Urothelium cell line (cell line): ENCODE data around the gene ATP5F1D.

Source experiments
- DNase-seq: peaks from one replicate; pipeline ENCODE4 v3.0.0; 2011; ENCODE audit warnings: low spot score, mixed read lengths
- FAIRE-seq: peaks from 2 replicates; lab custom pipeline; 2011; peaks lifted over from hg19 to GRCh38; lab: Jason Lieb, UNC

ATP5F1D gene

DNA sequence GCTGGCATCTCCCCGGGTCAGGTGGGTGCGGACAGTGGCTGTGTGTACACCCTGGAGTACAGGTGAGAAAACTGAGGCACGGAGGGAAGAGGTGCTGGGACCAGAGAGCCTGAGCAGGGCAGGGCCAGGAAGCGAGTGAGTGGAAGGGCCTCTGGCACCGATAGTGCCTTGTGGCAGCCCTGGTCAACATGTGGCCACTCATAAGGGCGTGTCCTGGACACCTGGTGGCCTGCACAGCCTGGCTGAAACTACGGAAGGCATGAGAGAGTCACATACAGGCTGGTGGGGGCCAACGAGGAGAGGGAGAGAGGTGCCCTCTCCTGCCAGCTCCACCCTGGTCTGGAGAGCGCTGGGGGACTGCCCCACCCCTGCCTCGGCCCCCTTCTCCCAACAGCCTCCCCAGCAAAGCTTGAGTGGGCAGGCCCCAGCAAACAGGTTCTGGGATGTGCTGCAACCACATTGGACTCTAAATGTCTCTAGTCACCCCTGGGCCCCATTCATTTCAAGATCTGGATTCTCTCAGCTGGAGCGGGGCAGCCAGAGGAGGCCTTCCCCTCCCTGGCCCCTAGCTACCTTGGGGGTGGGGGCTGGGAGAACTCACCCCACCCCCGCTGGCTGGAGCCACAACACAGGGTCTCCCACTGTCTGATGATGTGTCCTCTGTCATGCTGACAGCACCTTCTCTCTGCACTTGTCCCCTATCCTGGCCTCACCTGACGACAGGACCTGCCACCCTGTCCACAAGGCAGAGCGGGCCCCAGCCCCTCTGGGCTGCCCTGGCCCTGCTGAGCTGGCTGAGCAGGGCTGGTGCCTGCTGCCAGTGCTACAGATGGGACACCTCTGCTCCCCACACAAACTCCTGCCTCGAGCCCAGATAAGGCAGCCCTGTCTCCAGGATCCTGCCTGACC is 9.6 kb upstream of the ATP5F1D start:
- DNase-seq (no peak), FAIRE-seq (no peak)

DNA sequence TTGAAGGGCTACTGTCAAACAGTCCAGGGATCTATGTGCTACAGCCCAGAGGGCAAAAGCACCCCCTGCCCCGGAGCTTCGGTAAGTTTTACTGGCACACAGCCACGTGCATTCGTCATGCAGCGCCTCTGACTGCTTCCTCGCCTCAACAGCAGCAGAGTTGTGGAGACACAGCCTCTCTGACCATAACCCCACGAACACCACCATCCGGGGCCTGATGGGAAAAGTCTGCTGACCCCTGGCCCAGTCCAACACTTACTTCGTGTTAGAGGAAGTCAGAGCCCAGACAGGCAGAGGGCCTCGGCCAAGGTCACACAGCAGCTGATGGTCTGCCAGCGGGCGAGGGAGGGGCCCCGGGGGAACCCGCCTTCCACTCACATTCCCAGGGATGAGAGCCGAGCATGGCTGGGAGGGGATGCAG is 8.9 kb upstream of the ATP5F1D start:
- FAIRE-seq (no peak), DNase-seq (no peak)

DNA sequence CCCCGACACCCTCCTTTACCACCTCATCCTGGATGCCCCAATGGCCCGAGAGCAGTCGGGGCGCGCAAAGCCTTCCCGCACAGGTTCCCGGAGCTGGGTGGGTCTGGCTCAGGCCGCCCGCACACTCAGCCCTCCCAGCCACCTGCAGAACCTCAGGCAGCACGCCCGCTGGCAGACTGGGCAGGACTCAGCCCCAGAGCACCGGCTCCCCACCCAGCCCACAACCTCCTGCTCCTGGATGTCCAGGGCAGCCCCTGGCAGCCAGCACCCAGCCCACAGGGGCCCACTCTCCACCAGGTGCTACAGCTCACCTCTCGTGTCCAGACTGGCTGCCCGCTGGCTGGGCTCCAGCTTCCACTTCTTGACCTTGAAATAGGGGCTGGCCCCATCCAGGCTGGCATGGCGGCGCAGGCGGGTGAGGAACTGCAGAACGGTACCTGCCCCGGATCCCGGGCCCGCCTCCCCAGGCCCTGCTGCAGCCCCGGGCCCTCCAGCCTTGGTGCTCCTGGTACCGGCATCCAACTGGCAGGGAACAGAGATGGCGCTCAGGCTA is 8.4 kb upstream of the ATP5F1D start:
- FAIRE-seq = no peak

DNA sequence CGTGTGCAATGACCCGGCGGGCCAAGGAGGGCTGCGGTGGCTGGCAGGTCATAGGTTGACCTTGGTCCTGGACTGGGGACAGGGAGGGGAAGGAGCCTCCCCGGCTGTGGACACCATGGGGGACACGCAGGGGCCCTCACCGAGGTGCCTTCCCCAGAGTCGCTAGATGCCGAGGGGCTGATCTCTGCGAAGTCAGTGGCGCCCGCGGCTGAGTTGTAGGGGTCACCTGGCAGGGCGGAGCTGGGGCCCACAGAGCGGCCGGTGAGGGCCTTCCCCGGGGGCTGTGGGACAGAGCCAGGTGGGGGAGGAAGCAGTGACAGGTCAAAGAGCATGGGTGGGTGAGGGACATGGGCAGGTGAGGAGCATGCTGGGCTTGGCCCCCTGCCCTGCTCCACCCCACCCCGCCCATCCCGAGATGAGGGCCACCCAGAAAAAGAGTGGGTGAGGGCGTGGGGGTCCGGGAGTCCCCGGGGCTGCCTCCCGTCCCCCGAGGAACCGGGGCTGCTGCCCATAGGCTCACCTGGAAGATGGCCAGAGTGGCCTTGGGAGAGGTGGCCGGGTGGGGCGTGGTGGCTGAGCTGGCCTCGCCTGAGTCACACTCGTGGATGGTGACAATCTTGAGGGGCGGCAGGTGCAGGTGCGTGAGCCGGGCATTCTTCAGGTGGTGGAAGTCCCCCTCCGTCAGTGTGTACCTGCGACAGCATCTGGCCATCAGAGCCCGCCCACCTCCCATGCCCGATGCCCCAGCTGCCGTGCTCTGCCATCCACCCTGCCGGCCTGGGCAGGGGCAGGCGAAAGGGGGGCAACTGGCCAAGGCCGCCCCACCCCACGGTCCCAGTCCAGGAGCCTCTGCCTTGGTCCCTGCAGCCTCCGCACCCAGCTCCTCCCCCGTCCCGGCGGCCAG is 7.2 kb upstream of the ATP5F1D start:
- no peak for FAIRE-seq
- no peak for DNase-seq

More for the DNA sequence above, 8.4 kb upstream of the ATP5F1D start:
- DNase-seq = no peak

DNA sequence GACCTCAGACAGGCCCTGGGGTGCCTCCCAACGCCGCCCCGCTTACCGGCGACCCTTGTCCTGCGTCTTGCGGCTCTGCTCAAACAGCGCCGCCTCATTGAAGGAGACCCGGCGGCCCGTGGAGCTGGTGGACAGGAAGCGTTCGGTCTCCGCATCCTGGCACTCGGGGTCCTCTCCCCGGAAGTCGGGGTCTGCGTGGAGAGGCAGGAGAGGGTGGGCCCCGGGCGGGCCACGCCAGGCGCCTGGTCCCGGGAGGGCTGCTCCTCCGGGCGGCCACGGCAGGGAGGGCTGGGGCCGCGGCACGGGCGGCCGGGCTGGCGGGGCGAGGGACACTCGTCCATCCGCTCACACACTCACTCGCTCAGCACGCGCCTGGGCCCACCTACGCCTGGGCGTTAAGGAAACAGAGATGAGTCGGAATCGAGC is 6.6 kb upstream of the ATP5F1D start:
- DNase-seq (no peak), FAIRE-seq (no peak)

DNA sequence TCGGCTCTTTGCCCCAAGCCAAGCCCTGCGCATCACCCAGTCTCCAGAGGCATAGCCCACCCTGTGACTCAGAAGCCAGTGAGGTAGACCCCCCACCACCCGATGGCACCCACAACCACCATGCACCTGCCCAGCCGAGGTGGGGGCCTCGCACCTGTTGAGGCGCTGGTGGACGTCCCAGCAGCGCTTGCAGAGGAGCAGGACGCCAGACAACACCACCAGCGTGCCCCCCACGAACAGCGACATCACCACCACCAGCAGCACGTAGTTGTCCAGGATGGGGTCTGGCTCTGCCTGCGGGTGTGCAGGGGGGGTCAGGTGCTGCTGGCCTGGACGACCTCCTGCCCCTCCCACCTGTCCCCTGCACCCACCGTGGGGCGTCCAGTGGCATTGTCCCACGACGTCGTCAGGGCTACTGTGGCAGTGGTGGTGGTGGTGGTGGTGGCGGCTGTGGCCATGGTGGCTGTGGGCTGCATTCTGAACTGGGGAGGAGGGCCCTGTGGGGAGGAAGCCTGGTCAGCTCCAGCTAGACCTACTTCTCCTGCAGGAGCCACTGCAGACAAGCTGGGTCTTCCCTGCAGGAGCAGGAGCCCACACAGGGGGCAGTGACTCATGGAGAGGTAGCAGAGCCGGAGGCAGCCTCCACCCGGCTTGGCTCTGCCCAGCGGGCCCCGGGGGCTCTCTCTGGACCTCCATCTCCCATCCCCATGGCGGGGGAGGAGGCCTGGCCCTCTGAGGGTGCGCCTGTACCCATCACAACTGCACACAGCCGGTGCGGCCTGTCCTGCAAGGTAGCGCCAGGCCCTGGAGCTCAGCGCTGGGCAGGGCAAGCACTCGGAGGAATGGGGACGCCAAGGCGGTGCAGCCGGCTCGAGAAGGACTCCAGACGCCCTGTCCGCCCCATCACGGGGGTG is 5.7 kb upstream of the ATP5F1D start:
- FAIRE-seq (no peak), DNase-seq (peak; percentile 24)

DNA sequence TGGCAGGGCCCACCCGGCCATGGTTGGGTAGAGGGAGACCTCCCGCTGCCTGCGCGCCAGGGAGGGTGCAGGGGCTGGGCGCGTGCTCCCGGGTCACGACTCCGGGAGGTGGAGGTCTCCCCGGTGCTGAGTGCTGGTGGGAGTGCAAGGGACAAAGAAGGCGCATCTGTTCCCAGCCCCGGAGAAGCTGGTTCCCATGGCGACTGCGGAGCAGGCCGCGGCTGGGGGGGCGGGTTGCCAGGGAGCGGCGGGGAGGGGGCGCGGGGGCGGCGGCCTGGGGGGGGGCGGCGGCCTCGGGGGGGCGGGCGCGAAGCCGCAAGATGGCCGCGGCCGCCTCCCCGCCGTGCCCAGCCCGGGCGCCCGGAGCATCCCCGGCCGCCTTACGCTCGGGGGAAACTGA is 5.0 kb upstream of the ATP5F1D start:
- DNase-seq = peak; percentile 21
- no peak for FAIRE-seq

DNA sequence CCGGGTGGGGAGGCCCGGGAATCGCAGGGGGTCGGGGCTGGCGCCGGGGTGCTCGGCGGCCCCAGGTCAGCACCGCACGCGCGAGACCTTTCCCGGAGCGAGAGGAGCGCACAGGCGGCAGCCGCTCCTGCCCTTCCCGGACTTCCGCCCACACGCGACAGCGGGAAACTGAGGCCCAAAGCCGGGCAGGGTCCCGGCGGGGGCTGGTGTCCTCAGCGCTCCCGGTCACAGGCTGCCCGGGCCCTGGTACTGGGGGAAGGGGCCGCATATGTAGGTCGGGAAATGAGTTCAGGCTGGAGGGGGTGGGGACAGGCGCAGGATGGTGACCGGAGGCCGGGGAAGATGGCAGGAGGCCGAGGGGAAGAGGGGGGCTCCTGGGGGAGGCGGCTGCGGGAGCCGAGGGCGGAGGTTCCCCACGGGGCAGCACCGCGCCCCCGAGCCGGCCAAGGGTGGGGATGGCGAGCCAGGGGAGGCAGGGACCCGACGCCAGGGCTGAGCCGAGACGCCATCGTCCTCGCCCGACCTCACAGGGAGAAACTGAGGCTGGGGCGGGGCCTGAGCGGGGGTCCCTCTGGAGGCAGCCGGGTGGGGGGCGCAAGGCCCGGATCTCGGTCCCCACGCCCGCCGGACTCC is 4.4 kb upstream of the ATP5F1D start:
- no peak for DNase-seq
- FAIRE-seq = no peak

DNA sequence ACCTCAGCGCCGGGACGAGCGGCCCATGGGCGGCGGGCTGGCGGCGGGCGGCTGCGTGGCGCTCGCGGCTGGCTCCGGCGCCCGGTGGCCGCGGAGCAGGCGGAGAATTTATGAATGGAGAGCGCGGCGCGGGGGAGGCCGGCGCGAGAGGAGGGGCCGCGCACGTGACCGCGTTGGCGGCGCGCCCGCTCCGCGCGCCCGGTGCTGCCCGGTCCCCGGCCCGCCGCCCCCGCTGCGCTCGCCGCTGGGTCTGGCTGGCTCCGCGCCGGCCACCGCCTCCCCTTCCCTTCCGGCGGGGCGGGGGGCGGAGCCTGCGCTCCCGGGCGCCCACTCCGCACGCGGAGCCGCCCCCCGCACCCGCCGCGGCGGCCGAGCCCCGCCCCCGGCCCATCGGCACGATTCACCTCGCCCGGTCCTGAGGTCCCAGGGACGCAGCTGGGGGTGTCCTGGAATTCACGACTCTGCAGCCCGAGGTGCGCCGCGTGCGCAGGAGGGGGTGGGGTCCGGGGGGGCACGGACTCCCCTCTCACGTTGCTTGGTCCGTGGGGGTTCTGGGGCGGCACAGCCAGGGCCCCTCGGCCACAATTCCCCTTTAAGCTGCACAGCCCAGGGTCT is 3.7 kb upstream of the ATP5F1D start, which contains the start of gene CBARP:
TSS of gene CBARP (minus strand) at position 252 of the 615 bp plus-strand sequence. CDS start 1,905 bp downstream, outside the sequence.
- DNase-seq (peak; percentile 38), FAIRE-seq (no peak)

DNA sequence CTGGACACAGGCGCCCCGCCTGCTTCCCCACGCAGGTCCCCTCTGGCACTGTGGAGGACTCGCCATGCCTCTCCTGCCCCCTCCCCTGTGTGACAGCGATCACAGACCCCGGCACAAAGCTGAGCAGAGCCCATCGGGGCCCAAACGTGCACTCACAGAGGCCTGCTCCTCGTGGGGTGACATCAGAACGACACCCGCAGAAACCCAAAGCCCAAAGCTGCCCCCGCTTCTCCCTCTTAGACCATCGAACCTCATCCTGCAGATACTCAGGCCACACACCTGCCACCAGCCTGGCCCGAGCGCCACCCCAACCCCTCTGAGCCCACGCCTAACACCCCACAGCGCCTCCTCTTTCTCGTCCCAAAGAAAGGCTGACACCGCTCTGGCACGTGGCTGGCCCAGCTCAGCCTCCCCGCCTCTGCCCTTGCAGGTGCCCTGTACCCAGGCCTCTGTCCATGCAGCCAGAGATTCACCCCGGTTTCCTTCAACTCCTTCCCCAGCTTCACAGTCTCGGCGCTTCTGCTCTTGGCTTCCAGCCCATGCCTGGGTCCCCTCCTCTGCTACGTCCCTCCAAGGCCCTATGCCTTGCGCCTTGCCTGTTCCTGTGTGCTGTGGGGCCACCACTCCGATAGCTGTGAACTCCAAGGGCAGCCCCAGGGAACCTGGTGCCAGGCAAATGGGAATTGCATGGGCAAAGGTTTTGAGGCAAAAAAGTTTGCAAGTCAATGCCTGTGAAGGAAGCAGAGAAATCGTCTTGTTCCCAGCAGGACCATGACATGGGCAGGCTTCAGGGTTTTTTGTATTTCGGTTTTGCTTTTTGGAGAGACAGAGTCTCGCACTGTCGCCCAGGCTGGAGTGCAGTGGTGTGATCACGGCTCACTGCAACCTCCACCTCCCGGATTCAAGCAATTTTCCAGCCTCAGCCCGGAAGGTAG is 2.9 kb upstream of the ATP5F1D start:
- no peak for FAIRE-seq
- DNase-seq = no peak

DNA sequence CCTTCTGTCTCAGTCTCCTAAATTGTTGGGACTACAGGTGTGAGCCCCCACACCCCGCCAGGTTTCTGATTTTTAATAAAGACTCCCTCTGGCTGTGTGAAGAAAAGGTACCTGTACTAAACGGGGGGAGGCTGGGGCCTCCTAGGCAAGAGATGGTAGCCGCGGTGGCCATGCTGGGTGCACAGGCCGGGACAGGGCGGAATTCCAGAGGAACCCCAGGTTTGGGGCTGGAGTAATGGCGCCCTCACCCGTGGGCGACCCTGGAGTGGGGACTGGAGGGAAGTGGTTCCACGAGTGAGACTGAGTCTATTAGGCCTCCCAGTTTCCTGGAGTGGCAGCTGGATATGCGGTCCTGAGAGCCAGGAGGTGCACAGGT is 2.1 kb upstream of the ATP5F1D start:
- no peak for FAIRE-seq

DNA sequence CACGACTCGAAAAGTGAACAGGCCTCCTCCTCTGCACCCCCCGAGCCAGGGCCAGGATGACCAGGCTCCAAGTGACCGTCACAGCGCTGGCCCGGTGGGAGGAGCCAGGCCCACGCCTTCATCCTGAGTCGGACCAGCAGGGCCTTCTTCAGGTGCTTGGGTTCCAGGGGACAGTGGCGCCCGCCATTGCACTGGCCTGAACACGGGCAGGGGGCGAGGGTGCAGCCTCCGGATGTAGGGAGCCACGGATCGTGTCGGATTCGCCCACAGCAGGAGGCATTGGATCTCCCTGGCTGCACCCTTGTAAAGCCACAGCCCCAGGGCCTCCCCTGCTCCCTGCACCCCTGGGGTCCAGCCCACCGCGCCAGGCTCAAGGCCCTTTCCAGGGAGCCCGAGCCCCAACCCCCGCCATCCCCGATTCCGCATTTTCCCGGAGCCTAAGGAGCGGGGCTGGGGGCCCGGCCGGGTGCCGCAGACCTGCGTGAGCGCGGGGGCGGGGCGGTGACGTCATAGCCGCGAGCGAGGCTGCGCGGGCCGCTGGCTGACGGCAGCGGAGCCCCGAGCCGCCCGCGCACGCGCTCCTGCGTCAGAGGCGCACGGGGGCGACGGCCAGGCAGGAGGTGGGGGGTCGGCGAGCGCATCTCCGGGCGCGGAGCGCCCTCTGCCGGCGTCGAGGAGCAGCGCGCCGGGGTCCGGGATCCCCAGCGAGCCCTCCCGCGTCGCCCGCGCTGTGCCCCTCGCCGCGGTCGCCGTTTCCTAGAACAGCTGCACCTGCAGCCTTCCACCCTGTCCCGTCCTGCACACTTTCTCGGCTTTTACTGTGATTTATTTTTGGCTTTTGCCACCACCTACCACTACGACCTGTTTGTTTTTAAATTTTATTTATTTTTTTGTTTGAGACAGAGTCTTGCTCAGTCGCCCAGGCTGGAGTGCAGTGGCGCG is 1.5 kb upstream of the ATP5F1D start:
- DNase-seq (peak; percentile 93), FAIRE-seq (no peak)

More for the DNA sequence above, 2.1 kb upstream of the ATP5F1D start:
- no peak for DNase-seq

DNA sequence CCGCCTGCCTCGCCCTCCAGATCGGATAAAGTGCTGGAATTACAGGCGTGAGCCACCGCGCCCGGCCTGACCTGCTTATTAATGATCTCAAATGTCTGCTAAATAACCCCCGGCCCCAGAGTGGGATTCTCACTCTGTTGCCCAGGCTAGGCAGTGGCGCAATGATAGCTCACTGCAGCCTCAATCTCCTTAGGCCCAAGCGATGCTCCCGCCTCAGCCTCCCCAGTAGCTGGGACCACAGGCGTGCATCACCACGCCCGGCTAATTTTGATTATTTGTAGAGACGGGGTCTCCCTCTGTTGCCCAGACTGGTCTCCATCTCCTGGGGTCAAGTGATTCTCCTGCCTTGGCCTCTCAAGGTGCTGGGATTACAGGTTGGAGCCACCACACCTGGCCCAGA is 626 bp upstream of the ATP5F1D start:
- DNase-seq = no peak
- FAIRE-seq = no peak

DNA sequence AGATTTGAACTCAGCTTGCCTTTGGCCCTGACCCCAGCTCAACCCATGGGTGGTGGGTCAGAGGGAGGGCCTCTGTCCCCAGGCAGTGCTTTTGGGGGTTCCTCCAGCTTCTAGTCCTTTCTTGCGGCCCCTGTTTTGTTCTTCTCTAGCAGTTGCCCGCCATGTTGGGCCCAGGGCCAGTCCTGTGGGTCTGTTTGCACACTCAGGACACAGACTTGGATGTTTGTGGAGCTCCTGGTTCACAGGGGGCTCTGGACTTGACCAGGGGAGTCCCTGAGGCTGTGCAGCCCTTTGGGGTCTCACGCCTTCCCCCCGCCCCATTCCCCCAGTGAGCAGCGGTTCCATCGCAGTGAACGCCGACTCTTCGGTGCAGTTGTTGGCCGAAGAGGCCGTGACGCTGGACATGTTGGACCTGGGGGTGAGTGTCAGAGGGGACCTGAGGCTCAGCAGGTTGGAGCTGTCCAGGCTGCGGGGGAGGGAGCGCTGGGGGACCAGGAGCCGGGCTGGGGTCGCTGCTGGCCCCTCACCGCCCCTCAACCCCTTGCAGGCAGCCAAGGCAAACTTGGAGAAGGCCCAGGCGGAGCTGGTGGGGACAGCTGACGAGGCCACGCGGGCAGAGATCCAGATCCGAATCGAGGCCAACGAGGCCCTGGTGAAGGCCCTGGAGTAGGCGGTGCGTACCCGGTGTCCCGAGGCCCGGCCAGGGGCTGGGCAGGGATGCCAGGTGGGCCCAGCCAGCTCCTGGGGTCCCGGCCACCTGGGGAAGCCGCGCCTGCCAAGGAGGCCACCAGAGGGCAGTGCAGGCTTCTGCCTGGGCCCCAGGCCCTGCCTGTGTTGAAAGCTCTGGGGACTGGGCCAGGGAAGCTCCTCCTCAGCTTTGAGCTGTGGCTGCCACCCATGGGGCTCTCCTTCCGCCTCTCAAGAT is 2.5 kb downstream of the ATP5F1D start:
- no peak for FAIRE-seq
- peak; percentile 64 for DNase-seq

DNA sequence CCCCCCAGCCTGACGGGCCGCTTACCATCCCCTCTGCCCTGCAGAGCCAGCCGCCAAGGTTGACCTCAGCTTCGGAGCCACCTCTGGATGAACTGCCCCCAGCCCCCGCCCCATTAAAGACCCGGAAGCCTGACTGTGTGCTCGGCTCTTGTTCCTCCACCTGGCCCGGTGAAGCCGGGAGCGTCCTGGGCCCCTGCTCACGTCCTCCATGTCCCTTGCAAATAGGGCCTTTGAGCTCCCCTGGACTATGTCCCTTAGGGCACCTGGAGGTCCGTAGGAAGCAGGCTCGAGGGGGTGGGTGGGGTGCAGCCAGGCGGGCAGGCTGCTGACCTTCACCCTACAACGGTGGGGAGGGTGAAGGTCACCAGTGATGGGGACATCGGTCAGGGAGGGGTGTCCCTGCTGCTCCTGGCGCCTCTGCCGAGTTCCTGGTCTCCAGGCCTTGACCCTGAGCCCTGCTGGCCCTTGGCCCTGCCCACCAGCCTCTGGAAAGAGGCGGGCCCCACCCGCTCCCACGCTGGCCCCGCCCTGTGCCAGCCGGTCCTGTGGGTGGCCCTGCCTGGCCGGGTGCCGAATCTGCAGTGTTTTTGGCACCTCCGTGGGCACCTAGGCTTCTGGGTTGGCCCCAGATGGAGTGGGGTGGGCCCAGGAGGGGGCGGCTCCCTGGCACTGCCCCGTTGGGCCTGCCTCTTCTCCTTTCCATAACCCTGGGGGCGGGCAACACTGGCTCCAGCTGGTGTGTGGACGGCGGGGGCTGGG is 3.3 kb downstream of the ATP5F1D start:
- DNase-seq (no peak), FAIRE-seq (no peak)
